ENCODE measurements around the gene NDOR1. TPM values are rescaled to one million over a fixed set of nuclear protein-coding genes. Genes with fewer than 3 reads are reported as not detected.

The NDOR1 gene
- total and polyA plus RNA-seq, 4 donors: 4.5 to 22.0 (median 12.0) TPM

GRCh38 chr9:137181680-137182079 is 23.8 kb upstream of the NDOR1 start:
- WGBS, 2 donors: 96 to 97% methylated on average over 19 to 22 of the region's 22 CpGs
- H3K4me1 ChIP-seq (ENCODE audit: control insufficient read depth in 5 of 5, insufficient read depth in 5 of 5, low read length in 5 of 5): peaks cover 0 to 12% (median 2%) of the 10 kb centered on the region in 5 donors
- ATAC-seq (ENCODE audit: insufficient read depth, low FRiP score): no peak
- H3K9me3 ChIP-seq (ENCODE audit: control insufficient read depth in 4 of 4, insufficient read depth in 3 of 4, low read length in 3 of 4): peaks cover 0 to 2% (median 0%) of the 10 kb centered on the region in 4 donors
- TF ChIP-seq CTCF (IDR thresholded peaks at IDR 0.05; ENCODE audit: control extremely low read depth, extremely low read depth): no peak
- peaks cover 8 to 89% (median 32%) of the 10 kb centered on the region in 4 donors for H3K36me3 ChIP-seq (ENCODE audit: control insufficient read depth in 4 of 4, insufficient read depth in 4 of 4, low read length in 4 of 4)
- no peak overlapping the region for H3K4me3 ChIP-seq
- no peak for DNase-seq
- H3K9ac ChIP-seq (ENCODE audit: insufficient read depth in 1 of 2, low read length in 2 of 2): no peak overlapping the region
- H3K27ac ChIP-seq (ENCODE audit: low read depth in 1 of 2, low read length in 1 of 2): no peak overlapping the region
- no peaks in the 10 kb centered on the region for H3K27me3 ChIP-seq (ENCODE audit: control insufficient read depth in 3 of 3, insufficient read depth in 3 of 3, low read length in 2 of 3)

- Histone ChIP-seq H3K36me3 (ENCODE audit: control insufficient read depth in 4 of 4, insufficient read depth in 4 of 4, low read length in 4 of 4) (peaks cover 8 to 84% (median 32%) of the 10 kb centered on the region in 4 donors), H3K4me3 (no peak overlapping the region), H3K9ac (ENCODE audit: insufficient read depth in 1 of 2, low read length in 2 of 2) (no peak overlapping the region), H3K9me3 (ENCODE audit: control insufficient read depth in 4 of 4, insufficient read depth in 3 of 4, low read length in 3 of 4) (peaks cover 0 to 2% (median 0%) of the 10 kb centered on the region in 4 donors), H3K27me3 (ENCODE audit: control insufficient read depth in 3 of 3, insufficient read depth in 3 of 3, low read length in 2 of 3) (no peaks in the 10 kb centered on the region), H3K4me1 (ENCODE audit: control insufficient read depth in 5 of 5, insufficient read depth in 5 of 5, low read length in 5 of 5) (peaks cover 3 to 23% (median 11%) of the 10 kb centered on the region in 5 donors), H3K27ac (ENCODE audit: low read depth in 1 of 2, low read length in 1 of 2) (no peak overlapping the region)
- WGBS, 2 donors: 94 to 96% methylated on average over 17 of the region's 17 CpGs
- ATAC-seq (ENCODE audit: insufficient read depth, low FRiP score) (no peak), DNase-seq (no peak)
- TF ChIP-seq CTCF (IDR thresholded peaks at IDR 0.05; ENCODE audit: control extremely low read depth, extremely low read depth): no peak
These were observed 22.7 kb upstream of the NDOR1 start for GRCh38 chr9:137182836-137183235.

GRCh38 chr9:137183980-137184595 is 21.4 kb upstream of the NDOR1 start:
- peaks cover 3 to 23% (median 11%) of the 10 kb centered on the region in 5 donors for H3K4me1 ChIP-seq (ENCODE audit: control insufficient read depth in 5 of 5, insufficient read depth in 5 of 5, low read length in 5 of 5)
- no peak overlapping the region for H3K27ac ChIP-seq (ENCODE audit: low read depth in 1 of 2, low read length in 1 of 2)
- peaks cover 8 to 72% (median 32%) of the 10 kb centered on the region in 4 donors for H3K36me3 ChIP-seq (ENCODE audit: control insufficient read depth in 4 of 4, insufficient read depth in 4 of 4, low read length in 4 of 4)
- DNase-seq (no peak), ATAC-seq (ENCODE audit: insufficient read depth, low FRiP score) (no peak)
- no peak overlapping the region for H3K4me3 ChIP-seq
- peaks cover 0 to 2% (median 0%) of the 10 kb centered on the region in 4 donors for H3K9me3 ChIP-seq (ENCODE audit: control insufficient read depth in 4 of 4, insufficient read depth in 3 of 4, low read length in 3 of 4)
- TF ChIP-seq CTCF (IDR thresholded peaks at IDR 0.05; ENCODE audit: control extremely low read depth, extremely low read depth): no peak
- 96 to 98% methylated on average over 27 of the region's 27 CpGs for WGBS, 2 donors
- H3K27me3 ChIP-seq (ENCODE audit: control insufficient read depth in 3 of 3, insufficient read depth in 3 of 3, low read length in 2 of 3): no peaks in the 10 kb centered on the region
- no peak overlapping the region for H3K9ac ChIP-seq (ENCODE audit: insufficient read depth in 1 of 2, low read length in 2 of 2)
